H1 (cell line): ENCODE data around the gene TDRD12. TPM values are rescaled to one million over a fixed set of nuclear protein-coding genes. Genes with fewer than 3 reads are reported as not detected.
A peak's percentile ranks its signal among the peaks of the same experiment; 100 is the strongest.
"Not testable (repeated sequence)": the region's sequence is repeated elsewhere in the genome, so short reads cannot be mapped to it uniquely, and the experiment has no call there.

ENCODE experiments used
- CTCF ChIA-PET: fragments of 300-600 bp; sonication (Branson Sonifier 250); formaldehyde crosslinking; loops from one replicate; lab custom pipeline; 2021; ENCODE audit not compliant: partially characterized antibody; lab: Charles Lee
- POLR2A ChIA-PET: fragments of 300-600 bp; sonication (Branson Sonifier 250); formaldehyde crosslinking; loops from one replicate; lab custom pipeline; 2021; ENCODE audit warnings: inconsistent platforms; ENCODE audit not compliant: partially characterized antibody; lab: Charles Lee
- DNase-seq, 2 experiments: peaks; one replicate each; pipeline versions ENCODE4 v3.0.0 to v3.0.0-alpha.2; 2010 to 2022; ENCODE audit warnings: low spot score in 2 of 2, low read depth in 1 of 2, mixed read lengths in 1 of 2
- FAIRE-seq: peaks from 2 replicates; lab custom pipeline; 2011; peaks lifted over from hg19 to GRCh38; lab: Jason Lieb, UNC
- H2AFZ ChIP-seq: 2 replicates; pipeline ENCODE4 v1.8.1; 2012; ENCODE audit warnings: low read length, inconsistent platforms
- H2AK5ac ChIP-seq: 2 replicates; pipeline ENCODE4 v1.6.1; 2013; ENCODE audit warnings: low read depth, low read length
- H2BK120ac ChIP-seq: replicated peaks from 2 replicates; pipeline ENCODE3; 2013; ENCODE audit warnings: low read depth, low read length, inconsistent platforms
- H2BK12ac ChIP-seq: 2 replicates; pipeline ENCODE4 v1.6.1; 2013; ENCODE audit warnings: low read depth, low read length
- H2BK15ac ChIP-seq: 2 replicates; pipeline ENCODE4 v1.6.1; 2013; ENCODE audit warnings: low read length
- H2BK20ac ChIP-seq: 2 replicates; pipeline ENCODE4 v1.6.1; 2013; ENCODE audit warnings: low read length
- H2BK5ac ChIP-seq: 2 replicates; pipeline ENCODE4 v1.6.1; 2013; ENCODE audit warnings: low read depth, low read length
- H3K14ac ChIP-seq: 2 replicates; pipeline ENCODE4 v1.6.1; 2013; ENCODE audit warnings: inconsistent platforms; ENCODE audit not compliant: insufficient read length
- H3K18ac ChIP-seq: 2 replicates; pipeline ENCODE4 v1.6.1; 2013; ENCODE audit warnings: low read length; ENCODE audit errors: extremely low read depth
- H3K23ac ChIP-seq: 2 replicates; pipeline ENCODE4 v1.6.1; 2013; ENCODE audit warnings: inconsistent platforms; ENCODE audit not compliant: insufficient read length
- H3K23me2 ChIP-seq: 2 replicates; pipeline ENCODE4 v1.6.1; 2013; ENCODE audit warnings: low read depth, low read length
- H3K27ac ChIP-seq: 2 replicates; pipeline ENCODE4 v1.6.1; 2011; ENCODE audit warnings: low read depth, low read length, inconsistent platforms
- H3K27me3 ChIP-seq, 4 experiments: replicated peaks in 1 of 4; 1 replicate in 1 of 4; 2 replicates in 3 of 4; pipeline versions ENCODE4 v1.6.1 to v1.8.1; 2011 to 2013; ENCODE audit warnings: low read length in 3 of 4, mild to moderate bottlenecking in 3 of 4, inconsistent platforms in 2 of 4, mixed read lengths in 2 of 4, moderate library complexity in 1 of 4; ENCODE audit not compliant: control insufficient read depth in 3 of 4, insufficient read depth in 3 of 4; ENCODE audit errors: extremely low read depth in 1 of 4
- H3K36me3 ChIP-seq, 4 experiments: 2 replicates each; pipeline versions ENCODE4 v1.6.1 to v1.8.1; 2011 to 2013; ENCODE audit warnings: mild to moderate bottlenecking in 4 of 4, low read length in 3 of 4, moderate library complexity in 2 of 4, control low read depth in 1 of 4, inconsistent platforms in 1 of 4; ENCODE audit not compliant: insufficient read depth in 4 of 4, control insufficient read depth in 2 of 4
- H3K4ac ChIP-seq: replicated peaks from 2 replicates; pipeline ENCODE3; 2013; ENCODE audit warnings: low read length, low read depth, mixed read lengths, inconsistent platforms; ENCODE audit not compliant: insufficient read length
- H3K4me1 ChIP-seq, 4 experiments: replicated peaks in 1 of 4; 1 replicate in 1 of 4; 2 replicates in 3 of 4; pipeline versions ENCODE4 v1.6.1 to v1.8.1; 2011 to 2013; ENCODE audit warnings: low read length in 3 of 4, inconsistent platforms in 2 of 4, mixed read lengths in 1 of 4; ENCODE audit not compliant: insufficient read depth in 4 of 4, control insufficient read depth in 3 of 4
- H3K4me2 ChIP-seq, 2 experiments: 2 replicates each; pipeline versions ENCODE4 v1.6.1 to v1.8.1; 2011 to 2013; ENCODE audit warnings: low read depth in 2 of 2, low read length in 2 of 2, control low read depth in 1 of 2, inconsistent platforms in 1 of 2, mild to moderate bottlenecking in 1 of 2; ENCODE audit not compliant: insufficient read depth in 1 of 2
- H3K4me3 ChIP-seq, 4 experiments: fragments of 200-600, 300-600 bp in 1 of 4; sonication (generic), shearing (Covaris generic), sonication (Bioruptor Twin) in 1 of 4; 2 replicates each; pipeline versions ENCODE4 v1.5.1 to v1.8.1; 2011 to 2016; ENCODE audit warnings: low read length in 4 of 4, low read depth in 3 of 4, control low read depth in 2 of 4, inconsistent platforms in 2 of 4, mild to moderate bottlenecking in 2 of 4, mixed read lengths in 1 of 4, moderate library complexity in 1 of 4; ENCODE audit not compliant: insufficient read depth in 2 of 4; ENCODE audit errors: extremely low read depth in 1 of 4
- H3K56ac ChIP-seq: replicated peaks from 2 replicates; pipeline ENCODE3; 2013; ENCODE audit warnings: low read depth, mild to moderate bottlenecking, mixed read lengths, low read length, inconsistent platforms; ENCODE audit not compliant: insufficient read length
- H3K79me1 ChIP-seq: 2 replicates; pipeline ENCODE4 v1.6.1; 2013; ENCODE audit warnings: low read depth, low read length, control low read depth
- H3K79me2 ChIP-seq, 2 experiments: 2 replicates each; pipeline versions ENCODE4 v1.6.1 to v1.8.1; 2012 to 2013; ENCODE audit warnings: low read length in 2 of 2, mild to moderate bottlenecking in 2 of 2, inconsistent platforms in 1 of 2; ENCODE audit not compliant: insufficient read depth in 2 of 2, control insufficient read depth in 1 of 2
- H3K9ac ChIP-seq, 4 experiments: replicated peaks in 1 of 4; 1 replicate in 1 of 4; 2 replicates in 3 of 4; pipeline versions ENCODE4 v1.6.1 to v1.8.1; 2011 to 2013; ENCODE audit warnings: low read depth in 3 of 4, low read length in 3 of 4, control low read depth in 2 of 4, mild to moderate bottlenecking in 2 of 4, moderate library complexity in 2 of 4, inconsistent platforms in 1 of 4; ENCODE audit errors: extremely low read depth in 1 of 4
- H3K9me3 ChIP-seq, 2 experiments: 2 replicates each; pipeline versions ENCODE4 v1.6.1 to v1.8.1; 2012 to 2013; ENCODE audit warnings: mild to moderate bottlenecking in 2 of 2, moderate library complexity in 2 of 2, control low read depth in 1 of 2, inconsistent platforms in 1 of 2, low read depth in 1 of 2, low read length in 1 of 2, mixed read lengths in 1 of 2; ENCODE audit not compliant: insufficient read depth in 2 of 2
- H4K20me1 ChIP-seq, 2 experiments: replicated peaks in 1 of 2; 2 replicates each; pipeline versions ENCODE3 to v1.8.1; 2011 to 2013; ENCODE audit warnings: inconsistent platforms in 2 of 2, low read length in 2 of 2, mild to moderate bottlenecking in 1 of 2; ENCODE audit not compliant: insufficient read depth in 2 of 2, control insufficient read depth in 1 of 2
- H4K5ac ChIP-seq: 2 replicates; pipeline ENCODE4 v1.6.1; 2013; ENCODE audit warnings: low read length, low read depth, mixed read lengths, inconsistent platforms; ENCODE audit not compliant: insufficient read length
- H4K8ac ChIP-seq: 2 replicates; pipeline ENCODE4 v1.8.0; 2013; ENCODE audit warnings: mild to moderate bottlenecking, moderate library complexity, low read length, inconsistent platforms; ENCODE audit not compliant: insufficient read depth; ENCODE audit errors: extremely low read depth
- H4K91ac ChIP-seq: replicated peaks from 2 replicates; pipeline ENCODE3; 2013; ENCODE audit warnings: low read length, mixed read lengths, inconsistent platforms; ENCODE audit not compliant: insufficient read length
- POLR2A ChIP-seq, 2 experiments: IDR thresholded peaks; 1 replicate in 1 of 2; 2 replicates in 1 of 2; pipeline ENCODE4 v1.6.1; 2011; ENCODE audit warnings: low read depth in 2 of 2, low read length in 2 of 2, mild to moderate bottlenecking in 2 of 2; ENCODE audit errors: control extremely low read depth in 1 of 2
- RAD21 ChIP-seq, 2 experiments: IDR thresholded peaks in 1 of 2; conservative IDR thresholded peaks in 1 of 2; 2 replicates each; pipeline ENCODE4 v1.6.1; 2011; ENCODE audit warnings: low read depth in 2 of 2, low read length in 2 of 2, improper control_type of control experiment in 1 of 2, inconsistent platforms in 1 of 2, mild to moderate bottlenecking in 1 of 2, moderate library complexity in 1 of 2
- WGBS, 2 experiments: shearing (Covaris generic) in 1 of 2; methylation state at CpG; one replicate each; pipeline versions ENCODE4 v1.1.6 to v1.1.7; 2013 to 2015; ENCODE audit warnings: low lambda C conversion rate in 2 of 2, mixed read lengths in 2 of 2, inconsistent platforms in 1 of 2, low coverage in 1 of 2, missing lambda C conversion rate in 1 of 2; ENCODE audit not compliant: insufficient replicate concordance in 2 of 2, insufficient coverage in 1 of 2, insufficient read length in 1 of 2; ENCODE audit errors: extremely low coverage in 1 of 2, missing lambda C conversion rate in 1 of 2; 5-methylcytosine and 5-hydroxymethylcytosine counted together
- polyA plus RNA-seq, 7 experiments: library from polyadenylated mRNA; depleted of rRNA in 3 of 7; stranded (reverse) in 5 of 7; unstranded in 2 of 7; fragments of >200 nt in 5 of 7; fragments of 200-250 nt in 2 of 7; gene quantifications; 1 replicate in 5 of 7; 2 replicates in 1 of 7; 4 replicates in 1 of 7; pipeline versions ENCODE4 v1.2.1 to v1.2.3, GENCODE V29; 2011 to 2013; ENCODE audit warnings: missing spikeins in 2 of 7, mixed read lengths in 2 of 7
- total RNA-seq: library from RNA; stranded (reverse); fragmentation: NEBNext Ultra II Directional; extraction: Animal tissue kit (Norgen Biotek cat#: 25700); gene quantifications from 2 replicates; pipeline ENCODE4 v1.2.1, GENCODE V29; 2021
- TF ChIP-seq, protein P1 (sequence below), 3 experiments: IDR thresholded peaks; 1 replicate in 2 of 3; 2 replicates in 1 of 3; pipeline versions ENCODE4 v1.5.1 to v1.6.1; 2011; ENCODE audit warnings: low read length in 3 of 3, mild to moderate bottlenecking in 3 of 3, inconsistent platforms in 2 of 3, low read depth in 1 of 3, moderate library complexity in 1 of 3; ENCODE audit not compliant: insufficient read depth in 1 of 3; ENCODE audit errors: control extremely low read depth in 1 of 3

Gene TDRD12
- total and polyA plus RNA-seq, 2 of the 8 experiments (the other 6 are each of a cell fraction or from before 2014, with no cell fraction given) = 0.39 to 0.88 TPM

DNA sequence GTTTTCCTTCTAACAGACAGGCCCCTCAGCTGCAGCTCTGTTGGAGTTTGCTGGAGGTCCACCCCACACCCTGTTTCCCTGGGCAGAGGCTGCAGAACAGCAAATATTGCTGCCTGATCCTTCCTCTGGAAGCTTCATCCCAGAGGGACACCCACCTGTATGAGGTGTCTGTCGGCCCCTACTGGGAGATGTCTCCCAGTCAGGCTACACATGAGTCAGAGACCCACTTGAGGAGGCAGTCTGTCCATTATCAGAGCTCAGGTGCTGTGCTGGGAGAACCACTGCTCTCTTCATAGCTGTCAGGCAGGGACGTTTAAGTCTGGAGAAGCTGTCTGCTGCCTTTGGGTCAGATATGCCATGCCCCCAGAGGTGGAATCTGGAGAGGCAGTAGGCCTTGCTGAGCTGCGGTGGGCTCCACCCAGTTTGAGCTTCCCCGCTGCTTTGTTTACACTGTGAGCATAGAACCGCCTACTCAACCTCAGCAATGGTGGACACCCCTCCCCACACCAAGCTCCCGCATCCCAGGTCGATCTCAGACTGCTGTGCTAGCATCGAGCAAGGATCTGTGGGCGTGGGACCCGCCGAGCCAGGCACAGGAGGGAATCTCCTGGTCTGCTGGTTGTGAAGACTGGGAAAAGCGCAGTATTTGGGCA, 67.7 kb downstream of the TDRD12 start:
- FAIRE-seq, H3K9ac ChIP-seq: not testable (repeated sequence)
- POLR2A ChIA-PET = interaction anchor here (0.6 to 1.0 kb wide), 2 partner anchors 39 to 205 kb away, joined by 3 to 4 read pairs; no protein-coding TSS in a partner anchor
- peak in 1 of 2 experiments; percentile 18; a peak in 1 of 4 replicates for TF ChIP-seq RAD21 (IDR thresholded peaks at IDR 0.05 in 1 of 2, conservative IDR thresholded peaks at IDR 0.05 in 1 of 2; ENCODE audit: low read depth in 2 of 2, low read length in 2 of 2)
- TF ChIP-seq, protein P1, sequence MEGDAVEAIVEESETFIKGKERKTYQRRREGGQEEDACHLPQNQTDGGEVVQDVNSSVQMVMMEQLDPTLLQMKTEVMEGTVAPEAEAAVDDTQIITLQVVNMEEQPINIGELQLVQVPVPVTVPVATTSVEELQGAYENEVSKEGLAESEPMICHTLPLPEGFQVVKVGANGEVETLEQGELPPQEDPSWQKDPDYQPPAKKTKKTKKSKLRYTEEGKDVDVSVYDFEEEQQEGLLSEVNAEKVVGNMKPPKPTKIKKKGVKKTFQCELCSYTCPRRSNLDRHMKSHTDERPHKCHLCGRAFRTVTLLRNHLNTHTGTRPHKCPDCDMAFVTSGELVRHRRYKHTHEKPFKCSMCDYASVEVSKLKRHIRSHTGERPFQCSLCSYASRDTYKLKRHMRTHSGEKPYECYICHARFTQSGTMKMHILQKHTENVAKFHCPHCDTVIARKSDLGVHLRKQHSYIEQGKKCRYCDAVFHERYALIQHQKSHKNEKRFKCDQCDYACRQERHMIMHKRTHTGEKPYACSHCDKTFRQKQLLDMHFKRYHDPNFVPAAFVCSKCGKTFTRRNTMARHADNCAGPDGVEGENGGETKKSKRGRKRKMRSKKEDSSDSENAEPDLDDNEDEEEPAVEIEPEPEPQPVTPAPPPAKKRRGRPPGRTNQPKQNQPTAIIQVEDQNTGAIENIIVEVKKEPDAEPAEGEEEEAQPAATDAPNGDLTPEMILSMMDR (IDR thresholded peaks at IDR 0.05; ENCODE audit: control extremely low read depth in 1 of 3, insufficient read depth in 1 of 3, low read depth in 1 of 3, low read length in 3 of 3) = peak in 1 of 3 experiments; percentile 17; a peak in 1 of 4 replicates
- TF ChIP-seq POLR2A (IDR thresholded peaks at IDR 0.05; ENCODE audit: control extremely low read depth in 1 of 2, low read depth in 2 of 2, low read length in 2 of 2) = peak in 1 of 2 experiments; percentile 23; a peak in 1 of 3 replicates
- TF ChIP-seq, all 59 proteins: peak for 3; not testable (repeated sequence) for 56
- peak; percentile 19 to 60 for DNase-seq
- not testable (repeated sequence) for H2BK120ac ChIP-seq, H3K79me2 ChIP-seq, H3K9me3 ChIP-seq, H3K27me3 ChIP-seq, H3K23me2 ChIP-seq, H3K56ac ChIP-seq, H4K5ac ChIP-seq, H2AK5ac ChIP-seq, H3K36me3 ChIP-seq, H3K27ac ChIP-seq, H3K4me3 ChIP-seq, H4K91ac ChIP-seq, H4K20me1 ChIP-seq, H3K23ac ChIP-seq, H3K14ac ChIP-seq, H2BK15ac ChIP-seq, H3K4me1 ChIP-seq, H3K4ac ChIP-seq, H2BK20ac ChIP-seq, H3K79me1 ChIP-seq
- Histone ChIP-seq H3K18ac (peak overlapping the region; percentile 38), H2AFZ (peak overlapping the region; percentile 83), H2BK12ac (peak overlapping the region; percentile 80; the same call in 1 of the 2 replicates), H3K4me2 (peak overlapping the region; percentile 25 to 37; a peak in 1 of 4 replicates), H2BK5ac (peak overlapping the region; percentile 63; the same call in 1 of the 2 replicates), H4K8ac (peak overlapping the region; percentile 94; the same call in 1 of the 2 replicates)
- 78% methylated on average over 12 of the region's 12 CpGs; no CpG with 5 or more reads in 1 of the 2 experiments for whole genome bisulfite sequencing, 2 experiments
- CTCF ChIA-PET = interaction anchor here (0.9 to 1.9 kb wide), 7 partner anchors 9 to 69 kb away, joined by 3 to 12 read pairs (median 4); no protein-coding TSS in a partner anchor
